IPS-20b (cell line): ENCODE results near the gene ADA.

Source experiments
- H3K27ac ChIP-seq: one replicate; pipeline ENCODE4 v1.5.1; 2013; ENCODE audit warnings: low read length
- H3K27me3 ChIP-seq: 2 replicates; pipeline ENCODE4 v1.6.1; 2013; ENCODE audit warnings: mild to moderate bottlenecking, low read length, inconsistent platforms; ENCODE audit not compliant: insufficient read depth
- H3K36me3 ChIP-seq: 2 replicates; pipeline ENCODE4 v1.6.1; 2013; ENCODE audit warnings: low read depth, mild to moderate bottlenecking, inconsistent platforms, low read length, moderate library complexity; ENCODE audit not compliant: insufficient read depth
- H3K4me1 ChIP-seq: 2 replicates; pipeline ENCODE4 v1.6.1; 2013; ENCODE audit warnings: mild to moderate bottlenecking, control low read depth, inconsistent platforms, low read length, moderate library complexity; ENCODE audit not compliant: insufficient read depth
- H3K4me3 ChIP-seq: 2 replicates; pipeline ENCODE4 v1.5.1; 2013; ENCODE audit warnings: mild to moderate bottlenecking, low read length, inconsistent platforms
- H3K9ac ChIP-seq: 2 replicates; pipeline ENCODE4 v1.6.1; 2013; ENCODE audit warnings: low read depth, mild to moderate bottlenecking, inconsistent platforms, low read length, moderate library complexity
- H3K9me3 ChIP-seq: 2 replicates; pipeline ENCODE4 v1.6.1; 2013; ENCODE audit warnings: mild to moderate bottlenecking, low read depth, low read length, inconsistent platforms; ENCODE audit not compliant: insufficient read depth

Gene ADA

GRCh38 chr20:44629542-44629941 lies 22.0 kb downstream of the ADA start:
- Histone ChIP-seq H3K9me3 (no peaks in the 10 kb centered on the region), H3K4me3 (no peak overlapping the region), H3K4me1 (0 out of 2 replicates have a peak, but pooled peaks cover 5% of the 10 kb centered on the region), H3K27me3 (no peaks in the 10 kb centered on the region), H3K36me3 (no peaks in the 10 kb centered on the region; the same call in 1 of the 2 replicates), H3K27ac (no peak overlapping the region), H3K9ac (no peak overlapping the region)

GRCh38 chr20:44629017-44629385 lies 22.5 kb downstream of the ADA start:
- Histone ChIP-seq H3K27me3 (no peaks in the 10 kb centered on the region; the same call in 1 of the 2 replicates), H3K27ac (no peak overlapping the region), H3K9ac (no peak overlapping the region), H3K4me3 (no peak overlapping the region), H3K9me3 (no peaks in the 10 kb centered on the region), H3K36me3 (no peaks in the 10 kb centered on the region), H3K4me1 (0 out of 2 replicates have a peak, but pooled peaks cover 5% of the 10 kb centered on the region)

DNA sequence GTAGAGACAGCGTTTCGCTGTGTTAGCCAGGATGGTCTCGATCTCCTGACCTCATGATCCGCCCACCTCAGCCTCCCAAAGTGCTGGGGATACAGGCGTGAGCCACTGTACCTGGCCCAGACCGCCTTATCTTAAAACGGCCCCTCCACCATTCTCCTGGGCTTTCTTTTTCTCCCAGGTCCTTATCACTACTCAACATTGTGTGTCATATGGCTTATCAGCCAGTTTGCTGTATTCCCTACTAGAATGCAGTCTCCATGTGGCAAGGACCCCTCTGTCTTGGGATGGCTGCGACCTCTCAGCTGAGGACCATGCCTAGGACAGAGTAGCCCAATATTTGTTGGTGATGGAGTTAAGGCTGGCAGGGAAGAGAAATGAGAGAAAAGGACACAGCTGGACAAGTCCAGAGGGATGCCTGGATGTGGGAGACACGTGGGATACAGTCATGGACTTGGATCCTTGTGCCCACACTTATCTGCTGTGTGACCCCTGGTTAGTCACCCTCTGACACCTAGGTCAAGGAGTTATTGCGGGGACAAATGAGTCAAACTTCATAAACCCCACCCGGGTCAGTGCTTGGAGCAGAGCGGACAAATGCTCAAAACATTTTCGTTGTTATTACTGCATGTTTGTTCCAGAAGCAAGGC lies 24.0 kb downstream of the ADA start:
- Histone ChIP-seq H3K4me3 (no peak overlapping the region), H3K4me1 (0 out of 2 replicates have a peak, but pooled peaks cover 5% of the 10 kb centered on the region), H3K9me3 (no peaks in the 10 kb centered on the region), H3K36me3 (no peaks in the 10 kb centered on the region; the same call in 1 of the 2 replicates), H3K27ac (no peak overlapping the region), H3K9ac (no peak overlapping the region), H3K27me3 (no peaks in the 10 kb centered on the region; the same call in 1 of the 2 replicates)

- Histone ChIP-seq H3K36me3 (peaks cover 4% of the 10 kb centered on the region; the same call in 1 of the 2 replicates), H3K9me3 (no peaks in the 10 kb centered on the region)
These were observed 25.2 kb downstream of the ADA start for GRCh38 chr20:44626278-44626677.

GRCh38 chr20:44625361-44625760 lies 26.1 kb downstream of the ADA start:
- H3K36me3 ChIP-seq: peaks cover 12% of the 10 kb centered on the region
- H3K27ac ChIP-seq: no peak overlapping the region
- no peak overlapping the region for H3K4me3 ChIP-seq
- no peak overlapping the region for H3K9ac ChIP-seq
- H3K27me3 ChIP-seq: peaks cover 9% of the 10 kb centered on the region; the same call in 1 of the 2 replicates
- 0 out of 2 replicates have a peak, but pooled peaks cover 5% of the 10 kb centered on the region for H3K4me1 ChIP-seq
- H3K9me3 ChIP-seq: no peaks in the 10 kb centered on the region

More at GRCh38 chr20:44626278-44626677, 25.2 kb downstream of the ADA start:
- no peak overlapping the region for H3K27ac ChIP-seq
- no peak overlapping the region for H3K4me3 ChIP-seq
- H3K9ac ChIP-seq: no peak overlapping the region
- H3K27me3 ChIP-seq: no peaks in the 10 kb centered on the region; the same call in 1 of the 2 replicates
- 0 out of 2 replicates have a peak, but pooled peaks cover 5% of the 10 kb centered on the region for H3K4me1 ChIP-seq

DNA sequence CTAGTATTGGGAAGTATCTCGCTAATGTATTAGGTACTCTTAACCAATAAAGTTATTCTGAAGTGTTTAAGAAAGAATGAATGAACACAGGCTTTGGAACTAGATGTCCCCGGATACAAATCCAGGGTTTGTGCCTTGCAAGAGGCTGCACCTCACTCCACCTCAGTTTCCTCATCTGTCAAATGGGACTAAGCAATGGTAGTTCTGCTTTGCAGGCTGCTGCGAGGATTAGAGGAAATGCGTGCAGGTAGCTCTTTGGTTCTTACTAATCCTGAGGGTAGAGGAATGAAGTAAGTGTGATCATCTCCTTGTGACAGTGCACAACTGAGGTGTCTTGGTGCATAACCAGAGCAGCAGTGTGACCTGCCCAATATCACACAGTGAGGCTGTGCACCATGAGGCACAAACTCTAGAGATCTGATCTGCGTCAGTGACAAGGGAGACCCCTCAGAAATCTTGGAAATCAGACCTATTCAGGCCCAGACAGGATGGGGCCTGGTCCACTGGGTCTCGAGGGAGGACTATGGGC lies 26.7 kb downstream of the ADA start:
- H3K9me3 ChIP-seq: no peaks in the 10 kb centered on the region
- H3K27ac ChIP-seq: no peak overlapping the region
- no peak overlapping the region for H3K4me3 ChIP-seq
- no peak overlapping the region for H3K9ac ChIP-seq
- H3K27me3 ChIP-seq: peaks cover 15% of the 10 kb centered on the region; the same call in 1 of the 2 replicates
- peaks cover 18% of the 10 kb centered on the region for H3K36me3 ChIP-seq
- 0 out of 2 replicates have a peak, but pooled peaks cover under 1% of the 10 kb centered on the region for H3K4me1 ChIP-seq

GRCh38 chr20:44624152-44624551 lies 27.3 kb downstream of the ADA start:
- Histone ChIP-seq H3K4me3 (no peak overlapping the region), H3K27me3 (peaks cover 21% of the 10 kb centered on the region; the same call in 1 of the 2 replicates), H3K9ac (no peak overlapping the region), H3K36me3 (peaks cover 24% of the 10 kb centered on the region), H3K9me3 (no peaks in the 10 kb centered on the region), H3K27ac (no peak overlapping the region), H3K4me1 (no peaks in the 10 kb centered on the region)

DNA sequence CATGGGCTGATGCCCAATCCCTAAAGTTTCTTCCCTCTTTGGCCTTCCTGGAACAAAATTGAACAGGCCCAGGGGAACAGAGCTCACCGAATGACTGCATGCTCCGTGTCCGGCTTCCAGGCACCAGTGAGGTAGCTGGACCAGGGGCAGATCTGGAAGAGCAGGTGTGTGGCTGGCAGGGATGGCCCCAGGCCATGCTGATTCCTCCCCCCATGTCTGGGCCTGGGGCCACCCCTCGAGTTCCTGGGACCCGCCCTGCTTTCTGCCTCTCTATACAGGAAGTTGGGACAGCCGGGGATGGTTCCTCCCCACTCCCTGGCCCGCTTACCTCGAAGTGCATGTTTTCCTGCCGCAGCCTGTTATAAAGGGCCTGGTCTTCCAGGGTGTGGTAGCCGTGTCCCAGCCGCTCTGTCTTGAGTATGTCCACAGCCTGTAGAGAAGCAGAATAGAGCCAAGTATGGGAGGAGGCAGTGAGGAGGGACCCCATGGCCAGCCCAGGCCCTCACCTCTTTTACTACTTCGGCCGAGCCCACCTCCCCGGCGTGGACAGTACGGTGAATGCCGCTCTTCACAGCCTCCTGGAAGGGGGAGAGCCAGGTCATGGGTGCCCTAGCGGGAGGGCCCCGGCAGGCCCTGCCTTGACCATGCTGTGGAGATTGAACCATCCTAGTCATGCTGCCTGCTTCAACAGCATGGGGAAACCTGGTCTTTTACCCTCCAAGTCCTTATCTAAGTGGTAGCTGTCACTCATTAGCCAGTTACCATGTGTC lies 28.8 kb downstream of the ADA start:
- H3K9me3 ChIP-seq: no peaks in the 10 kb centered on the region
- peaks cover 33% of the 10 kb centered on the region for H3K36me3 ChIP-seq
- no peak overlapping the region for H3K9ac ChIP-seq
- H3K4me3 ChIP-seq: no peak overlapping the region
- peaks cover 32% of the 10 kb centered on the region for H3K27me3 ChIP-seq
- peaks cover 5% of the 10 kb centered on the region; the same call in 1 of the 2 replicates for H3K4me1 ChIP-seq
- no peak overlapping the region for H3K27ac ChIP-seq

DNA sequence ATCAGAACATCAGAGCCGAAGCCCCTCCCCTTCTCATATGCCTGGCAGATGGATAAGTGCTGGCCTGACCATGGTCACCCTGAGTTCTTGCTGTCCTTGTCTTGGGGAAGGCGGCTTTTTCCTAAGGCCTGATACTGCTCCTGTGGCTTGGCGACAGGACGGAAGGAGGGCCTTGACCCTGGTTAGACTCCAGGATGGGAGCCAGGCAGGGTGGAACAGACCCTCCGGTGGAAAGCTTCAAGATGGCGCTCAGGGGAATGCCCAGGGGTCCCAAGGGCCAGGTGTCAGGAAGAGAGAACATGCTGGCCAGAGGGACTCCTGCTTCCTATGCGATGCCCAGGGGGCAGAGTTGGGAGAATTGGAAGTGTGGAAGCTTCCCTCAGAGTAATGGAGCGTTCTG lies 29.6 kb downstream of the ADA start:
- Histone ChIP-seq H3K4me3 (no peak overlapping the region), H3K4me1 (peaks cover 5% of the 10 kb centered on the region; the same call in 1 of the 2 replicates), H3K36me3 (peaks cover 33% of the 10 kb centered on the region), H3K27me3 (peaks cover 32% of the 10 kb centered on the region), H3K9ac (no peak overlapping the region), H3K9me3 (no peaks in the 10 kb centered on the region), H3K27ac (no peak overlapping the region)

DNA sequence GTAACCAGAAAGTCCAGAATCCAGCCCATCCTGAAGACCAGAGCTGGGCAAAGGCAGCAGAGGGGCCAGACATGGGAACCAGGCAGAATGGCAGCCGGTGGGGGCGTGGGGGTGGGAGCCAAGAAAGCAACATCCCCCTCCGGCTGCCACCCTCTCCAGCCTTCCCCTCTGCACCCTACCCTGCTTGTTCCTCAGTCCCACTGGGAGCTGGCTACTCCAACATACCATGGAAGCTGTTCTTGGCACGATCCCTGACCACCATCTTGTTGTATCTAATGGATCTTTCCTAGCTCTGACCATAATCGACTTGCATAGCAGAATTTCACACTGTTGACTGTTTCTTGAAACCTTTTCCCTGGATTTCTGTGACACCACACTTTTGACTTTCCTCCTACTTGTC lies 30.2 kb downstream of the ADA start:
- Histone ChIP-seq H3K4me3 (no peak overlapping the region), H3K27ac (no peak overlapping the region), H3K4me1 (peaks cover 8% of the 10 kb centered on the region; the same call in 1 of the 2 replicates), H3K9ac (no peak overlapping the region), H3K27me3 (peaks cover 32% of the 10 kb centered on the region), H3K9me3 (no peaks in the 10 kb centered on the region), H3K36me3 (peaks cover 33% of the 10 kb centered on the region)

GRCh38 chr20:44620030-44620429 lies 31.5 kb downstream of the ADA start:
- no peak overlapping the region for H3K4me3 ChIP-seq
- H3K9ac ChIP-seq: no peak overlapping the region
- peaks cover 14% of the 10 kb centered on the region; the same call in 1 of the 2 replicates for H3K4me1 ChIP-seq
- H3K27me3 ChIP-seq: peaks cover 32% of the 10 kb centered on the region
- H3K27ac ChIP-seq: no peak overlapping the region
- peaks cover 33% of the 10 kb centered on the region for H3K36me3 ChIP-seq
- no peaks in the 10 kb centered on the region for H3K9me3 ChIP-seq
